NCI-H82 treated with DMSO at 0.1 percent for 48 hours (cell line): ENCODE measurements around the gene DDX47.

ENCODE experiments used
- DNase-seq: peaks from one replicate; lab custom pipeline; 2025; ENCODE audit not compliant: unreplicated experiment; lab: John Stamatoyannopoulos, UW

Gene DDX47

GRCh38 chr12:12813120-12814101, at the start of gene DDX47:
Gene DDX47 (plus strand): TSS chr12:12813346. CDS start chr12:12813368, 22 bp downstream.
- peak; percentile 91 for DNase-seq

DNA sequence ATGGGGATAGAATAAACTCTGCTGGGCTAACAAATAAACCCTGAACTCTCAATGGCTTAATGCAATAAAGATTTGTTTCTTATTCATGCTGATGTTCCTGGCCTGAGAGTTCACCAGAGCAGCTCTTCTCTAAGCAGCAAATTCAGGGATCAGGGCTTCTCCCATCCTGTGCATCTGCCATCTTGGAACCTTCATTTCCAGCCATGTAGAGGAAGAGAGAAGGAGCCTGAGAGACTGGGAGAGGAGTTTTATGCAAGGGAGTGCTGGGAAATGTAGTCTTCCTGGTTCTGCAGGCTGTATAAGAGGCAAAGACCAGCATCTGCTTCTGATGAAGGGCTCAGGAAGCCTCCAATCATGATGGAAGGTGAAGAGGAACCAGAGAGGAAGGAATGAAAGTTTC, 48.3 kb upstream of the DDX47 start:
- no peak for DNase-seq

DNA sequence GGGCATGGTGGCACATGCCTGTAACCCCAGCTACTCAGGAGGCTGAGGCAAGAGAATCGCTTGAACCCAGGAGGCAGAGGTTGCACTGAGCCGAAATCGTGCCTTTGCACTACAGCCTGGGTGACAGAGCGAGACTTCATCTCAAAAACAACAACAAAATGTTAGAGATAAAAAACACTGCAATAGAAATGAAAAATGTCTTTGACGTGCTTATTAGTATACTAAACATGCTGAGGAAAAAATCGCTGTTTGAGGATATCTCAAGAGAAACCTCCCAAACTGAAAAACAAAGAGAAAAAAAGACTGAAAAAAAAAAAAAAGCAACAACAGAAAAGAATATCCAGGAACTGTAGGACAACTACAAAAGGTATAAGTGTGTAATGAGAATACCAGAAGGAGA, 42.9 kb upstream of the DDX47 start:
- DNase-seq = no peak

DNA sequence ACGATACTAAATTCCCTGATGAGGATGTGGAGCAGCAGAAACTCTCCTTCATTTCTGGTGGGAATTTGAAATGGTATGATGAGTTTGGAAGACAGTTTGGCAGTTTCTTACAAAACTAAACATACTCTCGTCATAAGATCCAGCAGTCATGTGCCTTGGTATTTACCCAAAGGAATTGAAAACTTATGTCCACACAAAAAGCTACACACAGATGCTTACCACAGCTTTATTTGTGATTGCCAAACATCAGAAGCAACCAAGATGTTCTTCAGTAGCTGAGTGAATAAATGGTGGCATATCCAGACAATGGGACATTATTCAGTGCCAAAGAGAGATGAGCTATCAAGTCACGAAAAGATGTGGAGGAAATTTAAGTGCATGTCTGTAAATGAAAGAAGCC, 38.4 kb upstream of the DDX47 start:
- DNase-seq = no peak

GRCh38 chr12:12776261-12776660, 36.9 kb upstream of the DDX47 start:
- DNase-seq = no peak

- no peak for DNase-seq
Measured at GRCh38 chr12:12777092-12777491, 36.1 kb upstream of the DDX47 start.

DNA sequence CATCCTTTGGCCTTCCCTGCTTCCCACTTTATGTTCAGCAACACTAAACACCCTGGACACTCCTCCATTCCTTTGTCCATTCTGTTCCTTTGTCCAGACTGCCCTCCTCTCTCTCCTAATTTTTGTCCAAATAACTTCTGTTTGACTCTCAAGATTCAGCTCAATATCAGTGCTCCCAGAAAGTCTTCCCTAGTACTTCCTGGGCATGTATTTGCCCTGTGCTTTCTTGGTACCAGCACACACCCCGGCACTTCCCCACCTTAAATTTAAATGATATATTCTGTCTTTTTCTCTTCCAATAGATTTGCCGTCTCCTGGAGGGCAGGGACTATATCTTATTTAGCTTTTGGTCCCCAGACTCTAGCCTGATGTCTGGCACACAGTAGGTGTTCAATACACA, 34.1 kb upstream of the DDX47 start:
- no peak for DNase-seq

GRCh38 chr12:12779529-12779928, 33.6 kb upstream of the DDX47 start:
- DNase-seq = no peak

- DNase-seq = no peak
Measured at GRCh38 chr12:12784116-12784515, 29.0 kb upstream of the DDX47 start.

DNA sequence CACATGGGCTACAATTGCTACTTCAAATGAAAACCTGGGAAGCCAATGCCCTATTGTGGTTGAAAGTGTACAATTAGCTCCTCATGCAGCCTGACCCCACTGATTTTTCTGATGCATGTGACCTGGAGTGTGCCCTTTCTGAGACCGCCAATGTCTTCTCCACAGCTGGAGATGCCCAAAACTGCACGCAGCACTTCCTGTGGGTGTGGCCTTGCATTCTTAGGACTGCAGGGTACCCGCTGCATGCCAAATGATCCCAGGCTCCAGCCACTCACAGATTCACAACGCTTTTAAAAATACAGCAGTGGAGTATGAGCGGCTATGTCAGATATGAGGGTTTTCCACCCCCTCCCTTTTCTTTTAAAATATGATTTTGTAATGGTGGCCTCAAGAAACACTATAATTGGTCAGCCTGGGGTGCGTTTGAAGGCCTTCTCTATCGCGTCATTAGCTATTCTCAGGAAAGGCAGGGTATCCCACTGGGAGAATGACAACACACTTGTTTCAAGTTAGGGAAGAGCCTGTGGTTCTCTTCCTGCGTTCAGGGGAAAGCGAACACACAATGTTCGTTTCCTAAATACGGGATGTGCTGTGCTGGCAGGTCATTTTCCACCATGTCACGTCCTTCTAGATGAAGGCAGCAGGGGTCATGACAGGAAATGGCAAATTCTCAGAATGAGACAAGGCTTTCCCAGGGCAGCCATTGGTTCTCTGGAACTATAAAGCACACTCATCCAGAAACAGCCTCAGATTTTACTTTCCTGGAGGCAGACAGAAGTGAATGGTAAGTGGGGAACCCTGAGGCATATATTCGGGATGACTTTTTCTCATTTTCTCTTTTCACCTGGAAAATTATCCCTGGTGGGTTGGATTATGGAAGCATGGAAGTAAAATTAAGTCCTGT, 28.0 kb upstream of the DDX47 start, which contains the start of gene APOLD1:
TSS of gene APOLD1 (plus strand) at position 749 of the 904 bp plus-strand sequence. CDS start at position 782, 33 bp downstream.
- DNase-seq = no peak

DNA sequence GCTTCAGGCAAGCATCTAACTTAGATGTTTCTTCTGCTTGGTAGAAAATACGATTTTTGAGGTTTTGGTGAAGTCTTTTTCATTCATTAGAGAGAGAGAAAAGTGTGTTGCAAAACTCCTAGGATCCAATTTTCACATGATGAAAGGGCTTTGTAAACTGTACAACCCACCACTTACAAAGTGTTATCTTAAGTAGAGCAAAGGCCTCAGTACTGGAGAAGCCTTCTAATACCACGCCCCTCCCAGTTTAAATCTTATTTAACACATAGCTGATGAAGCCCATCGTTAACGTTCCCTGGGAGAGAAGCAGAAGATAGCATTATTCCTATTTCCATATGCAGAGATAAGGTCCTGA, 26.8 kb upstream of the DDX47 start:
- DNase-seq = peak; percentile 10

DNA sequence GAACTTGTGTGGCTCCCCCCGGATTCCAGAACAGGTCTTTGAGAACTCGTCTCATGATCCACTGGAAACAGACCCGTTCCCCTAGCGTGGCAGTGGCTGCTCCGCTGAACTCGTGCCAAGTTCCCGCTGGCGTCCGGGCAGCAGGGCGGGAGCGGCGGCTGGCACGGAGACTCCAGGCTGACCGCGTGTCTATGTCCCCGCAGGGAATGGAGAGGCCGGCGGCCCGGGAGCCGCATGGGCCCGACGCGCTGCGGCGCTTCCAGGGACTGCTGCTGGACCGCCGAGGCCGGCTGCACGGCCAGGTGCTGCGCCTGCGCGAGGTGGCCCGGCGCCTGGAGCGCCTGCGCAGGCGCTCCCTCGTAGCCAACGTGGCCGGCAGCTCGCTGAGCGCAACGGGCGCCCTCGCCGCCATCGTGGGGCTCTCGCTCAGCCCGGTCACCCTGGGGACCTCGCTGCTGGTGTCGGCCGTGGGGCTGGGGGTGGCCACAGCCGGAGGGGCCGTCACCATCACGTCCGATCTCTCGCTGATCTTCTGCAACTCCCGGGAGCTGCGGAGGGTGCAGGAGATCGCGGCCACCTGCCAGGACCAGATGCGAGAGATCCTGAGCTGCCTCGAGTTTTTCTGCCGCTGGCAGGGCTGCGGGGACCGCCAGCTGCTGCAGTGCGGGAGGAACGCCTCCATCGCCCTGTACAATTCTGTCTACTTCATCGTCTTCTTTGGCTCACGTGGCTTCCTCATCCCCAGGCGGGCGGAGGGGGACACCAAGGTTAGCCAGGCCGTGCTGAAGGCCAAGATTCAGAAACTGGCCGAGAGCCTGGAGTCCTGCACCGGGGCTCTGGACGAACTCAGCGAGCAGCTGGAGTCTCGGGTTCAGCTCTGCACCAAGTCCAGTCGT, 26.2 kb upstream of the DDX47 start:
- no peak for DNase-seq

- no peak for DNase-seq
Measured at GRCh38 chr12:12788131-12788530, 25.0 kb upstream of the DDX47 start.

- DNase-seq = peak; percentile 57
Measured at GRCh38 chr12:12788675-12789368, 24.3 kb upstream of the DDX47 start.

- no peak for DNase-seq
Measured at GRCh38 chr12:12790956-12791355, 22.2 kb upstream of the DDX47 start.

GRCh38 chr12:12791756-12792369, 21.3 kb upstream of the DDX47 start:
- DNase-seq = peak; percentile 83

- DNase-seq = peak; percentile 83
Measured at GRCh38 chr12:12792421-12792820, 20.7 kb upstream of the DDX47 start.

- DNase-seq = no peak
Measured at GRCh38 chr12:12794686-12795085, 18.5 kb upstream of the DDX47 start.

GRCh38 chr12:12796171-12796570, 17.0 kb upstream of the DDX47 start:
- DNase-seq = no peak
